ENCODE measurements around the gene OR10Z1.

The OR10Z1 gene

GRCh38 chr1:158570480-158570879, 34.6 kb upstream of the OR10Z1 start, which contains the start of gene OR6P1:
Gene OR6P1 (minus strand): TSS chr1:158570580. CDS start chr1:158563604, 6,976 bp downstream.
- no peak within 1 kb of the TSS for H3K23ac ChIP-seq (ENCODE audit: low read depth, low read length, poor library complexity)
- no peak within 1 kb of the TSS for H4K8ac ChIP-seq (ENCODE audit: low read depth, low read length)
- no peak within 1 kb of the TSS for H3K18ac ChIP-seq (ENCODE audit: low read length)
- H2BK5ac ChIP-seq (ENCODE audit: low read length), result no peak within 1 kb of the TSS
- H3K4me3 ChIP-seq (ENCODE audit: low read length in 2 of 2), result no peak within 1 kb of the TSS
- H3K27ac ChIP-seq (replicated peaks; ENCODE audit: low read length), result no peak within 1 kb of the TSS
- no peak within 1 kb of the TSS for H2AFZ ChIP-seq (ENCODE audit: low read length)
- H3K14ac ChIP-seq (ENCODE audit: low read length), result no peak within 1 kb of the TSS
- H3K4ac ChIP-seq (ENCODE audit: low read length), result no peak within 1 kb of the TSS
- H3K9me3 ChIP-seq (replicated peaks in 1 of 2; ENCODE audit: control insufficient read depth in 2 of 2, insufficient read depth in 1 of 2, low read depth in 1 of 2, low read length in 2 of 2), result no peaks in the 10 kb centered on the region
- H3K27me3 ChIP-seq (ENCODE audit: control insufficient read depth in 3 of 3, insufficient read depth in 3 of 3, low read depth in 1 of 3, low read length in 3 of 3), result peaks cover 0 to 2% (median 0%) of the 10 kb centered on the region in 3 experiments
- H2BK15ac ChIP-seq (ENCODE audit: low read length), result no peak within 1 kb of the TSS
- H3K79me1 ChIP-seq (ENCODE audit: low read depth, low read length), result no peaks in the 10 kb centered on the region
- no peak within 1 kb of the TSS for H3K9ac ChIP-seq (ENCODE audit: low read depth, low read length, poor library complexity)
- no peaks in the 10 kb centered on the region for H3K4me1 ChIP-seq (ENCODE audit: control insufficient read depth in 2 of 2, insufficient read depth in 1 of 2, low read depth in 1 of 2, low read length in 2 of 2)
- no CpG with 5 or more reads among the region's 3 CpGs for WGBS, 2 donors (ENCODE audit: extremely low coverage in 2 of 2, insufficient read length in 2 of 2, insufficient replicate concordance in 1 of 2)
- no peak for DNase-seq (ENCODE audit: low spot score)
- H3K36me3 ChIP-seq (replicated peaks in 1 of 2; ENCODE audit: control insufficient read depth in 2 of 2, insufficient read depth in 2 of 2, low read length in 2 of 2), result no peaks in the 10 kb centered on the region
- no peak within 1 kb of the TSS for H2BK12ac ChIP-seq (ENCODE audit: low read length)
- H4K91ac ChIP-seq (ENCODE audit: low read depth, low read length, poor library complexity), result no peak within 1 kb of the TSS
- H3K4me2 ChIP-seq (ENCODE audit: insufficient read depth, low read length, poor library complexity, severe bottlenecking), result no peak within 1 kb of the TSS
- H2BK120ac ChIP-seq (ENCODE audit: low read depth, low read length), result no peak within 1 kb of the TSS
- H2AK5ac ChIP-seq (ENCODE audit: low read depth, low read length), result no peak within 1 kb of the TSS

GRCh38 chr1:158572226-158572625, 32.8 kb upstream of the OR10Z1 start:
- H3K9ac ChIP-seq (ENCODE audit: low read depth, low read length, poor library complexity), result no peak overlapping the region
- no peak for DNase-seq (ENCODE audit: low spot score)
- no peak overlapping the region for H2AFZ ChIP-seq (ENCODE audit: low read length)
- no peaks in the 10 kb centered on the region for H3K36me3 ChIP-seq (replicated peaks in 1 of 2; ENCODE audit: control insufficient read depth in 2 of 2, insufficient read depth in 2 of 2, low read length in 2 of 2)
- no peaks in the 10 kb centered on the region for H3K4me1 ChIP-seq (ENCODE audit: control insufficient read depth in 2 of 2, insufficient read depth in 1 of 2, low read depth in 1 of 2, low read length in 2 of 2)
- H4K8ac ChIP-seq (ENCODE audit: low read depth, low read length), result no peak overlapping the region
- no peak overlapping the region for H2BK120ac ChIP-seq (ENCODE audit: low read depth, low read length)
- H3K9me3 ChIP-seq (replicated peaks in 1 of 2; ENCODE audit: control insufficient read depth in 2 of 2, insufficient read depth in 1 of 2, low read depth in 1 of 2, low read length in 2 of 2), result no peaks in the 10 kb centered on the region
- H3K18ac ChIP-seq (ENCODE audit: low read length), result no peak overlapping the region
- H3K27me3 ChIP-seq (ENCODE audit: control insufficient read depth in 3 of 3, insufficient read depth in 3 of 3, low read depth in 1 of 3, low read length in 3 of 3), result peaks cover 0 to 2% (median 0%) of the 10 kb centered on the region in 3 experiments
- H4K91ac ChIP-seq (ENCODE audit: low read depth, low read length, poor library complexity), result no peak overlapping the region
- H3K79me1 ChIP-seq (ENCODE audit: low read depth, low read length), result no peaks in the 10 kb centered on the region
- no peak overlapping the region for H3K4ac ChIP-seq (ENCODE audit: low read length)
- no peak overlapping the region for H3K4me3 ChIP-seq (ENCODE audit: low read length in 2 of 2)
- H3K27ac ChIP-seq (replicated peaks; ENCODE audit: low read length), result no peak overlapping the region
- no peak overlapping the region for H2AK5ac ChIP-seq (ENCODE audit: low read depth, low read length)
- no peak overlapping the region for H2BK12ac ChIP-seq (ENCODE audit: low read length)
- no peak overlapping the region for H3K23ac ChIP-seq (ENCODE audit: low read depth, low read length, poor library complexity)
- H3K14ac ChIP-seq (ENCODE audit: low read length), result no peak overlapping the region
- H3K4me2 ChIP-seq (ENCODE audit: insufficient read depth, low read length, poor library complexity, severe bottlenecking), result no peak overlapping the region
- no peak overlapping the region for H2BK5ac ChIP-seq (ENCODE audit: low read length)
- no CpG with 5 or more reads among the region's 1 CpG for WGBS, 2 donors (ENCODE audit: extremely low coverage in 2 of 2, insufficient read length in 2 of 2, insufficient replicate concordance in 1 of 2)
- no peak overlapping the region for H2BK15ac ChIP-seq (ENCODE audit: low read length)

- H3K4ac ChIP-seq (ENCODE audit: low read length), result no peak overlapping the region
- no peak overlapping the region for H4K91ac ChIP-seq (ENCODE audit: low read depth, low read length, poor library complexity)
- no peak overlapping the region for H4K8ac ChIP-seq (ENCODE audit: low read depth, low read length)
- H2BK120ac ChIP-seq (ENCODE audit: low read depth, low read length), result no peak overlapping the region
- H2BK12ac ChIP-seq (ENCODE audit: low read length), result no peak overlapping the region
- H3K79me1 ChIP-seq (ENCODE audit: low read depth, low read length), result no peaks in the 10 kb centered on the region
- H3K4me3 ChIP-seq (ENCODE audit: low read length in 2 of 2), result no peak overlapping the region
- no peaks in the 10 kb centered on the region for H3K9me3 ChIP-seq (replicated peaks in 1 of 2; ENCODE audit: control insufficient read depth in 2 of 2, insufficient read depth in 1 of 2, low read depth in 1 of 2, low read length in 2 of 2)
- H2BK5ac ChIP-seq (ENCODE audit: low read length), result no peak overlapping the region
- no peaks in the 10 kb centered on the region for H3K4me1 ChIP-seq (ENCODE audit: control insufficient read depth in 2 of 2, insufficient read depth in 1 of 2, low read depth in 1 of 2, low read length in 2 of 2)
- H3K4me2 ChIP-seq (ENCODE audit: insufficient read depth, low read length, poor library complexity, severe bottlenecking), result no peak overlapping the region
- H3K36me3 ChIP-seq (replicated peaks in 1 of 2; ENCODE audit: control insufficient read depth in 2 of 2, insufficient read depth in 2 of 2, low read length in 2 of 2), result no peaks in the 10 kb centered on the region
- no peak for DNase-seq (ENCODE audit: low spot score)
- H3K18ac ChIP-seq (ENCODE audit: low read length), result no peak overlapping the region
- H2AK5ac ChIP-seq (ENCODE audit: low read depth, low read length), result no peak overlapping the region
- H3K14ac ChIP-seq (ENCODE audit: low read length), result no peak overlapping the region
- H2AFZ ChIP-seq (ENCODE audit: low read length), result no peak overlapping the region
- no peak overlapping the region for H3K23ac ChIP-seq (ENCODE audit: low read depth, low read length, poor library complexity)
- H3K27ac ChIP-seq (replicated peaks; ENCODE audit: low read length), result no peak overlapping the region
- no peak overlapping the region for H3K9ac ChIP-seq (ENCODE audit: low read depth, low read length, poor library complexity)
- no peaks in the 10 kb centered on the region for H3K27me3 ChIP-seq (ENCODE audit: control insufficient read depth in 3 of 3, insufficient read depth in 3 of 3, low read depth in 1 of 3, low read length in 3 of 3)
- WGBS, 2 donors (ENCODE audit: extremely low coverage in 2 of 2, insufficient read length in 2 of 2, insufficient replicate concordance in 1 of 2), result no CpG with 5 or more reads among the region's 3 CpGs
- no peak overlapping the region for H2BK15ac ChIP-seq (ENCODE audit: low read length)
Measured at GRCh38 chr1:158577561-158577960, 27.5 kb upstream of the OR10Z1 start.

- H3K18ac ChIP-seq (ENCODE audit: low read length), result no peak within 1 kb of the TSS
- no peak within 1 kb of the TSS for H2AK5ac ChIP-seq (ENCODE audit: low read depth, low read length)
- H4K91ac ChIP-seq (ENCODE audit: low read depth, low read length, poor library complexity), result no peak within 1 kb of the TSS
- H3K4me3 ChIP-seq (ENCODE audit: low read length in 2 of 2), result no peak within 1 kb of the TSS
- H3K4me1 ChIP-seq (ENCODE audit: control insufficient read depth in 2 of 2, insufficient read depth in 1 of 2, low read depth in 1 of 2, low read length in 2 of 2), result no peaks in the 10 kb centered on the region
- H3K36me3 ChIP-seq (replicated peaks in 1 of 2; ENCODE audit: control insufficient read depth in 2 of 2, insufficient read depth in 2 of 2, low read length in 2 of 2), result no peaks in the 10 kb centered on the region
- H3K4me2 ChIP-seq (ENCODE audit: insufficient read depth, low read length, poor library complexity, severe bottlenecking), result no peak within 1 kb of the TSS
- H3K23ac ChIP-seq (ENCODE audit: low read depth, low read length, poor library complexity), result no peak within 1 kb of the TSS
- H2AFZ ChIP-seq (ENCODE audit: low read length), result no peak within 1 kb of the TSS
- H2BK5ac ChIP-seq (ENCODE audit: low read length), result no peak within 1 kb of the TSS
- DNase-seq (ENCODE audit: low spot score), result no peak
- no peaks in the 10 kb centered on the region for H3K9me3 ChIP-seq (replicated peaks in 1 of 2; ENCODE audit: control insufficient read depth in 2 of 2, insufficient read depth in 1 of 2, low read depth in 1 of 2, low read length in 2 of 2)
- no peak within 1 kb of the TSS for H2BK15ac ChIP-seq (ENCODE audit: low read length)
- H2BK12ac ChIP-seq (ENCODE audit: low read length), result no peak within 1 kb of the TSS
- no peaks in the 10 kb centered on the region for H3K79me1 ChIP-seq (ENCODE audit: low read depth, low read length)
- H3K27me3 ChIP-seq (ENCODE audit: control insufficient read depth in 3 of 3, insufficient read depth in 3 of 3, low read depth in 1 of 3, low read length in 3 of 3), result no peaks in the 10 kb centered on the region
- H4K8ac ChIP-seq (ENCODE audit: low read depth, low read length), result no peak within 1 kb of the TSS
- no peak within 1 kb of the TSS for H3K14ac ChIP-seq (ENCODE audit: low read length)
- no peak within 1 kb of the TSS for H2BK120ac ChIP-seq (ENCODE audit: low read depth, low read length)
- no peak within 1 kb of the TSS for H3K27ac ChIP-seq (replicated peaks; ENCODE audit: low read length)
- no peak within 1 kb of the TSS for H3K9ac ChIP-seq (ENCODE audit: low read depth, low read length, poor library complexity)
- no peak within 1 kb of the TSS for H3K4ac ChIP-seq (ENCODE audit: low read length)
- WGBS, 2 donors (ENCODE audit: extremely low coverage in 2 of 2, insufficient read length in 2 of 2, insufficient replicate concordance in 1 of 2), result no CpG with 5 or more reads among the region's 1 CpG
Measured at GRCh38 chr1:158579733-158580132, 25.3 kb upstream of the OR10Z1 start, which contains the start of gene OR10X1. Gene OR10X1 (minus strand): TSS chr1:158579899. CDS start chr1:158579899, 0 bp downstream.
